Lung (tissue), 12 donors: Measurements from ENCODE around the gene MAML3. TPM values are rescaled to one million over a fixed set of nuclear protein-coding genes. Genes with fewer than 3 reads are reported as not detected.
A peak's percentile ranks its signal among the peaks of the same experiment; 100 is the strongest.

ENCODE experiments used
- ATAC-seq: fragments of 200-7000 bp; cut with Tn5 transposase; one replicate; pipeline ENCODE4 v1.9.1; 2020; ENCODE audit warnings: moderate number of reproducible peaks; ENCODE audit not compliant: insufficient read depth, low FRiP score
- DNase-seq, 3 donors: peaks; one replicate each; pipeline ENCODE4 v3.0.0-alpha.2; 2013 to 2017
- H3K27ac ChIP-seq, 2 donors: one replicate each; pipeline ENCODE4 v1.5.1; 2013; ENCODE audit warnings: mild to moderate bottlenecking in 2 of 2, moderate library complexity in 2 of 2, control low read depth in 1 of 2, inconsistent platforms in 1 of 2, low read depth in 1 of 2, low read length in 1 of 2
- H3K27me3 ChIP-seq, 3 donors: one replicate each; pipeline ENCODE4 v1.5.1; 2013; ENCODE audit warnings: low read length in 2 of 3; ENCODE audit not compliant: control insufficient read depth in 3 of 3, insufficient read depth in 3 of 3
- H3K36me3 ChIP-seq, 4 donors: one replicate each; pipeline ENCODE4 v1.5.1; 2013; ENCODE audit warnings: low read length in 4 of 4, mild to moderate bottlenecking in 1 of 4, moderate library complexity in 1 of 4; ENCODE audit not compliant: control insufficient read depth in 4 of 4, insufficient read depth in 4 of 4
- H3K4me1 ChIP-seq, 5 donors: one replicate each; pipeline ENCODE4 v1.5.1; 2013; ENCODE audit warnings: low read length in 5 of 5, mild to moderate bottlenecking in 2 of 5, moderate library complexity in 1 of 5; ENCODE audit not compliant: control insufficient read depth in 5 of 5, insufficient read depth in 5 of 5
- H3K4me3 ChIP-seq: one replicate; pipeline ENCODE4 v1.5.1; 2013; ENCODE audit warnings: mild to moderate bottlenecking, control low read depth, moderate library complexity
- H3K9ac ChIP-seq, 2 donors: one replicate each; pipeline ENCODE4 v1.5.1; 2013; ENCODE audit warnings: low read length in 2 of 2, control low read depth in 1 of 2; ENCODE audit not compliant: insufficient read depth in 1 of 2
- H3K9me3 ChIP-seq, 4 donors: one replicate each; pipeline ENCODE4 v1.5.1; 2013; ENCODE audit warnings: low read length in 3 of 4, mild to moderate bottlenecking in 1 of 4, moderate library complexity in 1 of 4; ENCODE audit not compliant: control insufficient read depth in 4 of 4, insufficient read depth in 3 of 4
- WGBS, 2 donors: extraction: QIAGEN DNeasy Blood & Tissue Kit; methylation state at CpG; one replicate each; pipeline ENCODE4 v1.1.7; 2013; 5-methylcytosine and 5-hydroxymethylcytosine counted together
- polyA plus RNA-seq, 2 donors: library from polyadenylated mRNA; stranded (reverse); fragments of 200-250 nt; gene quantifications; one replicate each; pipeline ENCODE4 v1.2.1, GENCODE V29; 2013
- total RNA-seq, 2 donors: library from RNA; depleted of rRNA in 1 of 2; stranded (reverse); fragments of >200 nt in 1 of 2; gene quantifications; one replicate each; pipeline ENCODE4 v1.2.1, GENCODE V29; 2014 to 2021
- TF ChIP-seq, protein P1 (sequence below): IDR thresholded peaks from 2 replicates; pipeline ENCODE4 v1.5.1; 2012; ENCODE audit warnings: mild to moderate bottlenecking; ENCODE audit errors: control extremely low read depth, extremely low read depth
- donor health status: control.
- donor health status: control.
- donor health status: Bipolar disorder and iron deficiency.
- donor health status: healthy.
- donor health status: DM: yes; HTN: yes; CAD: no.

The MAML3 gene
- total and polyA plus RNA-seq, 4 donors, result 3.0 to 16.4 (median 8.5) TPM

DNA sequence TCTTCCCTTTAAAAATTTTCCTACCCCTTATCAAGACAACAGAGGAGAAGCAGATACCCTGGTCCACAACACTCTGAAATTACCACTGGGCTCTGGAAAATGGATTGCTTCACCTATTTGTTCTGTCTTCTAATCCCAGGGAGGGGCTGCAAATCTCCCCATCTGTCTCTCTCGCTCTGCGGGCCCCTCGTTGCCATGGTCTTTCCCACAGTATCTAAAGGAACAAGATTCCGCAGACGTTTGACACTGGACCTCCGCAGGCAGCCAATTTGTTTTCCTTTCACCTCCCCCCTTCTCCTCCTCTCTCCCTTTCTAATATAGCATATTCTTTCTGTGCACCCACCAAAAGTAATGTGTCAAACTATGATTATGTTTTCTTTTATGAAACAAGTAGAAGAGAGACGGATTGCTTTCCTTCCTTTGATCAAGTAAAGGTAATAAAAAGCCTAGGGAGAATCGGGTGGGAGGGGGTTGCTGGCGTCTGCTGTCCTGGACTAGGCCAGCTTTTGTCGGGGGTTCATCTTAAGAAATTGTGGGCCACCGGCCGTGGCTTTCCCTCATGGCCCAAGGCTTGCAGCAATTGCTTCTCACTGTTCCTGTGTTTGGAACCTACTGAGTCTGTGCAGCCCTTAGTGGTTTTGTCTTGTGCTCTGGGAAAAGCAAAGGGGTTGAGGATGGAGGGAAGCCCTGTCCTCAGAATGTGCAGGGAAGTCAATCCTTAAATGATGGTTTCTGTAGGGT, 407.4 kb downstream of the MAML3 start:
- 66 to 74% methylated on average over 12 of the region's 12 CpGs for WGBS, 2 donors

DNA sequence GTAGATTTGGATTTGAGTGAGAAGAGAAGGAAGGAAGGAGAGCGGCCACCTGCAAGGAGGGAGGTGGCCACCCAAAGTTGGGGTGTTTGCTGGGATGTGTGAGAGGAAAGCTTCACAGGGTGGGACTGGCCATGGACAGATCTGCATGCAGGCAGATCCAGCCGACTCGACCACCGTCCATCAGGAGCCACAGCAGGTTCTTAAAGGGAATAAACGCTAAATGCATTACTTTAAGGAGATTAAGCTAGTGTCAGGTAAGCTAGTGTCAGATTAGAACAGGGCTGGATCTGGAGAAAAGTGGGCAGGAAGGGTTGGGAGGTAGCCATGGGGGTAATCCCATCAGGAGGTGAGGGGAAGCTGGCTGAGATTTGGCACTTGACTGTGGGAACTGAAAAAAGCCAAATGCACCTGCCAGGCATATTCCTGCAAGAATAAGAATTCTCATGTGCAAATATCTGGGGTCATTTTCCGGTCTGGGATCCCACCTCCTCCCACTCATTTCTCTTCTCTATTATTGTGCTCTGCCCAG, 408.8 kb downstream of the MAML3 start:
- TF ChIP-seq, protein P1, sequence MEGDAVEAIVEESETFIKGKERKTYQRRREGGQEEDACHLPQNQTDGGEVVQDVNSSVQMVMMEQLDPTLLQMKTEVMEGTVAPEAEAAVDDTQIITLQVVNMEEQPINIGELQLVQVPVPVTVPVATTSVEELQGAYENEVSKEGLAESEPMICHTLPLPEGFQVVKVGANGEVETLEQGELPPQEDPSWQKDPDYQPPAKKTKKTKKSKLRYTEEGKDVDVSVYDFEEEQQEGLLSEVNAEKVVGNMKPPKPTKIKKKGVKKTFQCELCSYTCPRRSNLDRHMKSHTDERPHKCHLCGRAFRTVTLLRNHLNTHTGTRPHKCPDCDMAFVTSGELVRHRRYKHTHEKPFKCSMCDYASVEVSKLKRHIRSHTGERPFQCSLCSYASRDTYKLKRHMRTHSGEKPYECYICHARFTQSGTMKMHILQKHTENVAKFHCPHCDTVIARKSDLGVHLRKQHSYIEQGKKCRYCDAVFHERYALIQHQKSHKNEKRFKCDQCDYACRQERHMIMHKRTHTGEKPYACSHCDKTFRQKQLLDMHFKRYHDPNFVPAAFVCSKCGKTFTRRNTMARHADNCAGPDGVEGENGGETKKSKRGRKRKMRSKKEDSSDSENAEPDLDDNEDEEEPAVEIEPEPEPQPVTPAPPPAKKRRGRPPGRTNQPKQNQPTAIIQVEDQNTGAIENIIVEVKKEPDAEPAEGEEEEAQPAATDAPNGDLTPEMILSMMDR, result no peak
- H3K9ac ChIP-seq, result no peak overlapping the region
- no peaks in the 10 kb centered on the region for H3K36me3 ChIP-seq
- ATAC-seq, result no peak
- H3K4me3 ChIP-seq, result no peak overlapping the region
- H3K27ac ChIP-seq, result no peak overlapping the region
- no peaks in the 10 kb centered on the region for H3K9me3 ChIP-seq
- H3K4me1 ChIP-seq, result peaks cover 12 to 35% (median 15%) of the 10 kb centered on the region in 5 donors
- no peak for DNase-seq
- WGBS, 2 donors, result 96 to 97% methylated on average over 6 of the region's 6 CpGs
- H3K27me3 ChIP-seq, result no peaks in the 10 kb centered on the region

More for the DNA sequence above, 407.4 kb downstream of the MAML3 start:
- no peak for ATAC-seq
- H3K36me3 ChIP-seq, result no peaks in the 10 kb centered on the region
- no peak overlapping the region for H3K4me3 ChIP-seq
- H3K9me3 ChIP-seq, result no peaks in the 10 kb centered on the region
- H3K4me1 ChIP-seq, result peaks cover 5 to 22% (median 10%) of the 10 kb centered on the region in 5 donors
- H3K27ac ChIP-seq, result no peak overlapping the region
- DNase-seq, result peak; percentile 42 to 61 (median 59)
- TF ChIP-seq, protein P1, result no peak
- H3K9ac ChIP-seq, result peak overlapping the region in 1 of 2 donors; percentile 32
- no peaks in the 10 kb centered on the region for H3K27me3 ChIP-seq

DNA sequence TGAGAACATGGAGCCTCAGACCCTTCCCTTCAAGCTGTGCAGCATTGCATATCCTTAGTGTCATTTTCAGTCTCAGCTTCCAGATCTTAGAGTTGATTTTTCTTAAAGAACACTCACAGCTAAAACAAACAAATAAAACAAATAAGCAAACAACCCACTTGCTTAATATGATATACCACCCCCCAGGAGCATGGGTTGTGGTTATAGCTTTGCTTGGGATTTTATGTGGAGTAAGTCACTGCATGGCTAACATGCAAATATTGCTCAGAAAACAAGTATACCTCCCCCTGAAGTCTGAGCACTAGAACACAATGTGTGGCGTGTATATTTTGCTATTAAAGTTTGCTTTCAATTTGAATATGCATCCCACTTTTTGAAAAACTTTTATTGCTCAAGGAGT, 409.8 kb downstream of the MAML3 start:
- Histone ChIP-seq H3K36me3 (no peaks in the 10 kb centered on the region), H3K9me3 (no peaks in the 10 kb centered on the region), H3K27me3 (no peaks in the 10 kb centered on the region), H3K4me1 (peaks cover 13 to 39% (median 15%) of the 10 kb centered on the region in 5 donors), H3K9ac (no peak overlapping the region), H3K4me3 (no peak overlapping the region), H3K27ac (no peak overlapping the region)
- TF ChIP-seq, protein P1, result no peak
- WGBS, 2 donors, result 92 to 100% methylated on average over 1 of the region's 1 CpG
- DNase-seq (no peak), ATAC-seq (no peak)
